ENCODE results near the gene ABHD6. TPM values are rescaled to one million over a fixed set of nuclear protein-coding genes. Genes with fewer than 3 reads are reported as not detected.

Gene ABHD6
- total RNA-seq, 1 experiment from 2014 or later, result 2.2 TPM

DNA sequence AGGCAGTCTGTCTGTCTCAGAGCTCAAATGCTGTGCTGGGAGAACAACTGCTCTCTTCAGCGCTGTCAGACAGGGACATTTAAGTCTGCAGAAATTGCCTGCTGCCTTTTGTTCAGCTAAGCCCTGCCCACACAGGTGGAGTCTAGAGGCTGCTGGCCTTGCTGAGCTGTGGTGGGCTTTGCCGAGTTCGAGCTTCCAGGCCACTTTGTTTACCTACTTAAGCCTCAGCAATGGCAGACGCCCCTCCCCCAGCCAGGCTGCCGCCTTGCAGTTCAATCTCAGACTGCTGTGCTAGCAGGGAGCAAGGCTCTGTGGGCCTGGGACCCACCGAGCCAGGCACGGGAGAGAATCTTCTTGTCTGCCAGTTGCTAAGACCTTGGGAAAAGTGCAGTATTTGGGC, 43.5 kb downstream of the ABHD6 start:
- Histone ChIP-seq H2BK15ac (ENCODE audit: low read depth, low read length) (no peak overlapping the region), H3K23ac (ENCODE audit: insufficient read length, low read depth, low read length) (no peak overlapping the region), H3K56ac (ENCODE audit: insufficient read length, low read depth, low read length) (no peak overlapping the region), H2BK12ac (ENCODE audit: insufficient read length, low read depth, low read length) (no peak overlapping the region), H3T11ph (ENCODE audit: low read length) (no peak overlapping the region), H4K5ac (ENCODE audit: insufficient read length, low read depth, low read length) (no peak overlapping the region), H3K14ac (ENCODE audit: insufficient read depth, low read length) (no peak overlapping the region), H3K4me2 (ENCODE audit: insufficient read depth, insufficient read length, low read length) (no peak overlapping the region), H3K23me2 (ENCODE audit: insufficient read length, low read depth, low read length, poor library complexity, severe bottlenecking) (no peaks in the 10 kb centered on the region), H3K18ac (ENCODE audit: insufficient read length, low read depth, low read length) (no peak overlapping the region), H4K91ac (ENCODE audit: insufficient read length, low read depth, low read length) (no peak overlapping the region), H2BK20ac (ENCODE audit: low read depth, low read length, poor library complexity, severe bottlenecking) (no peak overlapping the region), H4K20me1 (ENCODE audit: control insufficient read depth, insufficient read depth, insufficient read length) (no peaks in the 10 kb centered on the region), H2AK5ac (ENCODE audit: insufficient read length, low read length) (no peak overlapping the region), H4K8ac (replicated peaks; ENCODE audit: insufficient read length, low read depth, low read length) (no peak overlapping the region), H3K9ac (ENCODE audit: extremely low read depth, insufficient read length, low read length) (no peak overlapping the region), H3K9me3 (ENCODE audit: control insufficient read depth, low read depth, low read length) (no peaks in the 10 kb centered on the region), H3K79me1 (ENCODE audit: insufficient read depth, low read depth, low read length, poor library complexity, severe bottlenecking) (no peaks in the 10 kb centered on the region), H2AFZ (ENCODE audit: low read length) (no peak overlapping the region), H3K79me2 (ENCODE audit: insufficient read depth, low read length) (no peaks in the 10 kb centered on the region), H3K27me3 (ENCODE audit: insufficient read depth, low read length) (no peaks in the 10 kb centered on the region), H2BK120ac (ENCODE audit: low read depth, low read length, poor library complexity, severe bottlenecking) (no peak overlapping the region), H3K27ac (ENCODE audit: insufficient read length, low read depth, low read length) (no peak overlapping the region), H2BK5ac (ENCODE audit: insufficient read length, low read length) (no peak overlapping the region), H3K4ac (ENCODE audit: low read depth, low read length) (no peak overlapping the region), H3K4me1 (ENCODE audit: insufficient read depth, low read length) (no peaks in the 10 kb centered on the region)
- TF ChIP-seq, protein P1, sequence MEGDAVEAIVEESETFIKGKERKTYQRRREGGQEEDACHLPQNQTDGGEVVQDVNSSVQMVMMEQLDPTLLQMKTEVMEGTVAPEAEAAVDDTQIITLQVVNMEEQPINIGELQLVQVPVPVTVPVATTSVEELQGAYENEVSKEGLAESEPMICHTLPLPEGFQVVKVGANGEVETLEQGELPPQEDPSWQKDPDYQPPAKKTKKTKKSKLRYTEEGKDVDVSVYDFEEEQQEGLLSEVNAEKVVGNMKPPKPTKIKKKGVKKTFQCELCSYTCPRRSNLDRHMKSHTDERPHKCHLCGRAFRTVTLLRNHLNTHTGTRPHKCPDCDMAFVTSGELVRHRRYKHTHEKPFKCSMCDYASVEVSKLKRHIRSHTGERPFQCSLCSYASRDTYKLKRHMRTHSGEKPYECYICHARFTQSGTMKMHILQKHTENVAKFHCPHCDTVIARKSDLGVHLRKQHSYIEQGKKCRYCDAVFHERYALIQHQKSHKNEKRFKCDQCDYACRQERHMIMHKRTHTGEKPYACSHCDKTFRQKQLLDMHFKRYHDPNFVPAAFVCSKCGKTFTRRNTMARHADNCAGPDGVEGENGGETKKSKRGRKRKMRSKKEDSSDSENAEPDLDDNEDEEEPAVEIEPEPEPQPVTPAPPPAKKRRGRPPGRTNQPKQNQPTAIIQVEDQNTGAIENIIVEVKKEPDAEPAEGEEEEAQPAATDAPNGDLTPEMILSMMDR (conservative IDR thresholded peaks at IDR 0.05), result no peak
- Mint-ChIP-seq H3K4me3 (no peak overlapping the region), H3K27ac (no peak overlapping the region), H3K36me3 (ENCODE audit: insufficient read depth in 1 of 3, low read depth in 3 of 3) (peaks cover 5 to 19% (median 9%) of the 10 kb centered on the region in 3 experiments; a peak in 5 of 7 replicates), H3K4me1 (no peaks in the 10 kb centered on the region), H3K9me3 (peaks cover 5 to 10% of the 10 kb centered on the region in 2 experiments; a peak in 4 of 5 replicates), H3K27me3 (ENCODE audit: low read depth) (no peaks in the 10 kb centered on the region; the same call in 1 of the 2 replicates)
- WGBS (ENCODE audit: extremely low coverage, insufficient read length, low lambda C conversion rate), result no CpG with 5 or more reads among the region's 7 CpGs
- DNase-seq, result no peak

All from H9 (cell line).